T-helper 2 cell treated with Interferon-gamma antibody and Interleukin-4, amounts not matched to agents 5 μg/mL and 100 μg/mL, for 36 hours (primary cell): ENCODE measurements around the gene IQSEC3.
"Not testable (repeated sequence)": the region's sequence is repeated elsewhere in the genome, so short reads cannot be mapped to it uniquely, and the experiment has no call there.

Experiments used
- DNase-seq: peaks from one replicate; pipeline ENCODE4 v3.0.0; 2021; ENCODE audit warnings: low spot score
- H3K27ac Mint-ChIP-seq: one replicate; pipeline ENCODE4 v1.8.0; 2021; ENCODE audit warnings: mild to moderate bottlenecking, mixed read lengths
- H3K27me3 Mint-ChIP-seq: one replicate; pipeline ENCODE4 v1.8.0; 2021; ENCODE audit warnings: low read depth, mixed read lengths
- H3K36me3 Mint-ChIP-seq: one replicate; pipeline ENCODE4 v1.8.0; 2021; ENCODE audit warnings: low read depth, mixed read lengths
- H3K4me1 Mint-ChIP-seq: one replicate; pipeline ENCODE4 v1.8.0; 2021; ENCODE audit warnings: low read depth, mixed read lengths
- H3K4me3 Mint-ChIP-seq: one replicate; pipeline ENCODE4 v1.8.0; 2022; ENCODE audit warnings: mild to moderate bottlenecking, moderate library complexity, mixed read lengths
- H3K9me3 Mint-ChIP-seq: one replicate; pipeline ENCODE4 v1.8.0; 2021; ENCODE audit warnings: mixed read lengths

The IQSEC3 gene

DNA sequence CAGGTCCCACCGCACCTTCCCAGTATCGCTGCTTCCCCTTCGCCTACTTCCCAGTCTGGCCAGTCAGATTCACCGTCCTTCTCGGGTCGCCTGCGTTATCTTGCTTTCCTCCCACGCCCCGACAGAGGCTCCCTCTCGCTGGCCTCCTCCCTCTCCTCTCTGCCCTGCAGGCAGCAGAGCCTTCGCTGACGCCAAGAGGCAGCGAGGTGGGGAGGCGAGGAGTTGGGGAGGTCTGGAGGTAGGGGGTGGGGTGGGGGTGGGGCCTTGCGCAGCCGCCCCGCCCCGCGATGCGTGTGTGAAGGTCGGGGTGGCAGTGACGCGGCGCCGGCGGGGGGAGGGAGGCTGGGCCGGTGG is at the start of gene IQSEC3:
Gene IQSEC3, plus strand, starts transcription at position 340 of the 354 bp plus-strand sequence. CDS start 116 bp downstream, outside the sequence.
- H3K9me3 Mint-ChIP-seq, H3K4me1 Mint-ChIP-seq, H3K4me3 Mint-ChIP-seq, DNase-seq, H3K27me3 Mint-ChIP-seq, H3K36me3 Mint-ChIP-seq, H3K27ac Mint-ChIP-seq: not testable (repeated sequence)

GRCh38 chr12:17370-18340 is 48.9 kb upstream of the IQSEC3 start:
- H3K27me3 Mint-ChIP-seq, H3K9me3 Mint-ChIP-seq, H3K4me3 Mint-ChIP-seq, H3K36me3 Mint-ChIP-seq, DNase-seq, H3K27ac Mint-ChIP-seq, H3K4me1 Mint-ChIP-seq: not testable (repeated sequence)

- H3K4me3 Mint-ChIP-seq = not testable (repeated sequence)
Measured at GRCh38 chr12:18821-19567, 47.6 kb upstream of the IQSEC3 start.

DNA sequence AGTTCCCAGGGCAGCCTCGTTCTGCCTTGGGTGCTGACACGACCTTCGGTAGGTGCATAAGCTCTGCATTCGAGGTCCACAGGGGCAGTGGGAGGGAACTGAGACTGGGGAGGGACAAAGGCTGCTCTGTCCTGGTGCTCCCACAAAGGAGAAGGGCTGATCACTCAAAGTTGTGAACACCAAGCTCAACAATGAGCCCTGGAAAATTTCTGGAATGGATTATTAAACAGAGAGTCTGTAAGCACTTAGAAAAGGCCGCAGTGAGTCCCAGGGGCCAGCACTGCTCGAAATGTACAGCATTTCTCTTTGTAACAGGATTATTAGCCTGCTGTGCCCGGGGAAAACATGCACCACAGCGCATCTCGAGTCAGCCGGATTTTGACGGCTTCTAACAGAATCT is 46.7 kb upstream of the IQSEC3 start:
- H3K27me3 Mint-ChIP-seq, H3K4me3 Mint-ChIP-seq, DNase-seq, H3K9me3 Mint-ChIP-seq, H3K36me3 Mint-ChIP-seq, H3K27ac Mint-ChIP-seq, H3K4me1 Mint-ChIP-seq: not testable (repeated sequence)

More at GRCh38 chr12:18821-19567, 47.6 kb upstream of the IQSEC3 start:
- H3K27ac Mint-ChIP-seq, H3K4me1 Mint-ChIP-seq, DNase-seq, H3K9me3 Mint-ChIP-seq, H3K27me3 Mint-ChIP-seq, H3K36me3 Mint-ChIP-seq: not testable (repeated sequence)

GRCh38 chr12:20757-21156 is 45.8 kb upstream of the IQSEC3 start:
- H3K4me1 Mint-ChIP-seq = peaks cover 6% of the 10 kb centered on the region
- H3K9me3 Mint-ChIP-seq = no peaks in the 10 kb centered on the region
- no peak for DNase-seq
- peak overlapping the region; percentile 17 for H3K27ac Mint-ChIP-seq
- no peaks in the 10 kb centered on the region for H3K27me3 Mint-ChIP-seq
- no peak overlapping the region for H3K4me3 Mint-ChIP-seq
- peaks cover 7% of the 10 kb centered on the region for H3K36me3 Mint-ChIP-seq

DNA sequence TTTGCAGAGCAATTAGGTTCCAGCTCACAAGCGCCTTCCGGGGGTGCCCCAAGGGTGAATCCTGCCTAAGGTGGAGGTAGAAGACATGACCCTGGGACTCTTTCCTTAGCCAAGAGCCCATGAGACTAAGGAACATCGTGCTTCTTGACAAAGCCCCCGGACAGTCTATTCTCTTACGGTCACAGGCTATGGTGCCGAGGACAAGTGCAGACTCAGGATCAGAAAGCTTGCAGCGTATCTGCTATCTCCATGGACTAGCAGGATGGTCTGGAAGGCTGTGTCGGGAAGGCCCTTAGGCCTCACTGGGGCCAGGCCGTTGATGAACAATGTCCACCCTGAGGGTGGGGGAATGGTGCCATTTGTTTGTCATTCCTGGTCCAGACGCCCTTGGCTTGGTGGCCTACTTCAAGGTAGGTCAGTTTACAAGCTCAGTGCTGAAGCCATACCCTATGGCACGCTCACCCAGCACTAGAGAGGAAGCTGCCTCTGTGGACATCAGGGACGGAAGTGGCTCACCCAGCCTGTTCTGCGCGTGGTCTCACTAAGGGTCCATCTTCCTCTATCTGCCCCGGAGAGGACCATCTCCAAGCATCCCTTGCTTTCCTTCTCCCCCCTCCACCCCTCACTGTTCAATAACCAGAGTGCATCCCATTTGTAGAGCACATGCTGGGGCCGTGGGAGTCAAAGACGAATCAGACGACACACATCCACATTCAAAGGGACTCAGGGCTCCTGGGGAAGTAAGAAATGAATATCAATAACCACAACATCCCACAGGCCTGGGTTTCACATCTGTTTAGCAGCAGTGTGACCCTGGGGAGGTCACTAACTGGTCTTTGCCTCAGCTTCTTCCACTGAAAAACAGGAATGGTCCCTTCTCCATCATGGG is 45.0 kb upstream of the IQSEC3 start:
- Mint-ChIP-seq H3K4me1 (peaks cover 6% of the 10 kb centered on the region), H3K9me3 (no peaks in the 10 kb centered on the region), H3K27ac (no peak overlapping the region), H3K36me3 (peaks cover 7% of the 10 kb centered on the region), H3K27me3 (no peaks in the 10 kb centered on the region), H3K4me3 (no peak overlapping the region)
- peak; percentile 52 for DNase-seq

- DNase-seq = no peak
- Mint-ChIP-seq H3K27ac (no peak overlapping the region), H3K4me1 (peaks cover 6% of the 10 kb centered on the region), H3K36me3 (peaks cover 7% of the 10 kb centered on the region), H3K9me3 (no peaks in the 10 kb centered on the region), H3K4me3 (no peak overlapping the region), H3K27me3 (no peaks in the 10 kb centered on the region)
Measured at GRCh38 chr12:22190-22529, 44.4 kb upstream of the IQSEC3 start.

GRCh38 chr12:22530-23201 is 43.9 kb upstream of the IQSEC3 start:
- Mint-ChIP-seq H3K36me3 (peaks cover 7% of the 10 kb centered on the region), H3K9me3 (no peaks in the 10 kb centered on the region), H3K4me1 (peaks cover 6% of the 10 kb centered on the region), H3K27ac (no peak overlapping the region), H3K27me3 (no peaks in the 10 kb centered on the region), H3K4me3 (no peak overlapping the region)
- DNase-seq = no peak

DNA sequence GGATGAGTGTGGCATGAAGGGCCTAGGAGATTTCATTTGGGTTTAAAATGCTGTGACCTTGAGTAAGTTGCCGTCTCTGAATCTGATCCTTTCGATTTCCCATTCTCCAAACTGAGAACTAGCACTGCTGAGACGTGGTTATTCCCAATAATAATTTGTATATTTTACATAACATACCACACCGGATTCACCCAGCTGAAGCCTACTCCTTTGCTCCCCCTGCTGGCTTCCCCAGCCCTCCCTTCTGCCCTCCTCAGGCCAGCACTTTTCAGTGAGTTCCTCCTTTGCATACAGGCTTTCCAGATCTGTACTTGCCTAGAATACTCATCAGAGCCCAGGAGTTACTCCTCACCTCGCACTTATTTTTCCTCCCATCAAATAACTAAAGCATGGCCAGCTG is 38.7 kb upstream of the IQSEC3 start:
- not testable (repeated sequence) for H3K9me3 Mint-ChIP-seq, H3K4me1 Mint-ChIP-seq, H3K4me3 Mint-ChIP-seq, DNase-seq, H3K27ac Mint-ChIP-seq, H3K27me3 Mint-ChIP-seq, H3K36me3 Mint-ChIP-seq

GRCh38 chr12:38775-39174 is 27.8 kb upstream of the IQSEC3 start:
- not testable (repeated sequence) for H3K27ac Mint-ChIP-seq, DNase-seq, H3K36me3 Mint-ChIP-seq, H3K4me1 Mint-ChIP-seq, H3K27me3 Mint-ChIP-seq, H3K4me3 Mint-ChIP-seq, H3K9me3 Mint-ChIP-seq

DNA sequence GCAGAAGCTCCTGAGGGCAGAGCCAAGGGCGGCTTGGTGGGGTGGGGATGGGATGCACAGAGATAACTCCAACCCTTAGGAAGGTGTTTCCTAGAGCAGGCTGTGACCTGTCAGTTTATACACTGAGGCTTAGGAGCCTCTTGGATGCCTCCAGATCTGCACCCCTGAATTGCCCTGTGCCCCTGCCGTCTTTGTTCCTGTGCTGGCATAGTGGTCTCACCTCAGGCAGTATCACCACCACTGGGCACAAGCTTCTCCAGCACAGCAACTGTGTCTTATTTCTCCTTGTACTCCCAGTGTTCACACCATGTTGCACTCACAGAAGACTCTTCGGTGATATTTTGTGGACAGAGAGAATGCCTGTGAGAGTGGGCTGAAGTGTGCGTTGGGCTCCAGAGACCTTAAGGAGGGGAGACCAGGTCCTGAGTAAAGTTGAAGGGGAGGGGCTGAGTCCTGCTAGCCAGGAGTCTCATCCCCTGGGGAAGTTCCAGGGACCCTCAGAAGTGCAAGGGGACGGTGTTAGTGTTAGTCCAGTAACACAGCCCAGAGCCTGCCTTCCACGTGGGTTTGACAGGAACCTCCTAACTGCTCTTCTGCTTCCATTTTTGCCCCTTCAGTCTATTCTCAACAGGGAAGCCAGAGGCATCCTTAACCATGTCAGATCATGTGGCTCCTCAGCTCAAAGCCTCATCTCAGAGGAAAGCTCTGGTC is 26.9 kb upstream of the IQSEC3 start:
- not testable (repeated sequence) for H3K27ac Mint-ChIP-seq, H3K4me3 Mint-ChIP-seq, DNase-seq, H3K4me1 Mint-ChIP-seq, H3K27me3 Mint-ChIP-seq, H3K9me3 Mint-ChIP-seq, H3K36me3 Mint-ChIP-seq

DNA sequence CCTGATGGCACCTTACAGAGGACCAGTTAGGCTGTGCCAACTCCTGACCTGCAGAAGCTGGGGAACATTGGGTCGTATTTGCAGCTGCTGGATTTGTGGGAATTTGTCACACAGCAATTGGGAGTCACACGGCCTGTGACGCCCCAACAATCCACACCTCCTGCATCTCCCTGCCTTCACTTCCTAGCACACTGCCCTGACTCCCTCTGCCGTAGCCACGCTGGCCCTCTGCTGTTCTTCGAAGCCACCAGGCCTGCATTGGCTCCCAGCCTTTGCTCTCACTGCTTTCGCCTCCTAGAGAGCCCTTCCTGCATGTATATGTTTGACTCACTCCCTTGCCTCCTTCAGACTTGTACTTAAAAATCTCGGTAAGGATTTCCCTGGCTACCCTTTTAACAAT is 22.2 kb upstream of the IQSEC3 start:
- H3K36me3 Mint-ChIP-seq, H3K4me1 Mint-ChIP-seq, H3K27ac Mint-ChIP-seq, DNase-seq, H3K9me3 Mint-ChIP-seq, H3K4me3 Mint-ChIP-seq, H3K27me3 Mint-ChIP-seq: not testable (repeated sequence)
